K562 (cell line): Measurements from ENCODE around the gene SLC39A11. TPM values are rescaled to one million over a fixed set of nuclear protein-coding genes. Genes with fewer than 3 reads are reported as not detected.

ENCODE experiments used
- ATAC-seq: fragments of 200-7000 bp; cut with Tn5 transposase; 3 replicates; pipeline ENCODE4 v1.9.1; 2020; ENCODE audit warnings: moderate library complexity
- BruUV-seq: library from RNA; stranded (reverse); fragments of 400-500 nt; replicated peaks from 2 replicates; lab custom pipeline; 2021; lab: Mats Ljungman, UMichigan
- CTCF ChIA-PET: fragments of 300-600 bp; formaldehyde crosslinking; extraction: SDS; loops from one replicate; lab custom pipeline; 2021; ENCODE audit warnings: low intra/inter-chr PET ratio; lab: Yijun Ruan, JAX
- POLR2A ChIA-PET: fragments of 300-600, 350-650 bp; sonication (Branson Sonifier 250); formaldehyde crosslinking; extraction: SDS; loops from one replicate; lab custom pipeline; 2021; ENCODE audit warnings: antibody characterized with exemption, inconsistent platforms; lab: Yijun Ruan, JAX
- DNase-seq, 4 experiments: peaks; one replicate each; pipeline versions ENCODE4 v3.0.0 to v3.0.0-alpha.2; 2011 to 2018; ENCODE audit warnings: low spot score in 3 of 4, mixed read lengths in 3 of 4; ENCODE audit errors: extremely low read depth in 1 of 4
- FAIRE-seq: peaks from 2 replicates; lab custom pipeline; 2011; peaks lifted over from hg19 to GRCh38; lab: Jason Lieb, UNC
- H2AFZ ChIP-seq: 2 replicates; pipeline ENCODE4 v1.6.0; 2011; ENCODE audit warnings: low read depth, low read length, control low read depth, inconsistent platforms
- H3K27ac ChIP-seq: fragments of 200-600 bp; 3 replicates; pipeline ENCODE4 v1.8.0; 2011; ENCODE audit warnings: low read depth, mild to moderate bottlenecking, control low read depth, inconsistent platforms, low read length, moderate library complexity, mixed read lengths; ENCODE audit errors: extremely low read depth
- H3K27me3 ChIP-seq, 2 experiments: fragments of 300-600 bp in 1 of 2; 2 replicates in 1 of 2; 3 replicates in 1 of 2; pipeline versions ENCODE4 v1.6.0 to v1.8.0; 2011; ENCODE audit warnings: inconsistent platforms in 2 of 2, low read length in 2 of 2, mild to moderate bottlenecking in 1 of 2, mixed read lengths in 1 of 2, moderate library complexity in 1 of 2; ENCODE audit not compliant: control insufficient read depth in 2 of 2, insufficient read depth in 2 of 2
- H3K36me3 ChIP-seq: fragments of 300-600 bp; 3 replicates; pipeline ENCODE4 v1.8.0; 2011; ENCODE audit warnings: mild to moderate bottlenecking, low read length, inconsistent platforms; ENCODE audit not compliant: control insufficient read depth, insufficient read depth
- H3K4me1 ChIP-seq, 2 experiments: fragments of 200-600 bp in 1 of 2; replicated peaks in 1 of 2; 2 replicates in 1 of 2; 3 replicates in 1 of 2; pipeline versions ENCODE4 v1.5.1 to v1.8.0; 2011; ENCODE audit warnings: inconsistent platforms in 2 of 2, low read length in 2 of 2, mild to moderate bottlenecking in 1 of 2, mixed read lengths in 1 of 2, moderate library complexity in 1 of 2; ENCODE audit not compliant: control insufficient read depth in 2 of 2, insufficient read depth in 2 of 2
- H3K4me2 ChIP-seq: 2 replicates; pipeline ENCODE4 v1.6.1; 2011; ENCODE audit warnings: low read length, control low read depth, inconsistent platforms, mixed read lengths; ENCODE audit not compliant: insufficient read depth
- H3K4me3 ChIP-seq: fragments of 200-600 bp; sonication (generic), shearing (Covaris generic); 2 replicates; pipeline ENCODE4 v1.5.1; 2016; ENCODE audit warnings: control low read depth, inconsistent platforms
- H3K79me2 ChIP-seq: fragments of 200-600 bp; 3 replicates; pipeline ENCODE4 v1.8.0; 2011; ENCODE audit warnings: low read length, inconsistent platforms; ENCODE audit not compliant: control insufficient read depth, insufficient read depth
- H3K9ac ChIP-seq, 2 experiments: 2 replicates each; pipeline versions ENCODE4 v1.6.0 to v1.6.1; 2011; ENCODE audit warnings: low read depth in 2 of 2, low read length in 2 of 2, control low read depth in 1 of 2, inconsistent platforms in 1 of 2, mild to moderate bottlenecking in 1 of 2, mixed read lengths in 1 of 2; ENCODE audit not compliant: insufficient read depth in 1 of 2
- H3K9me1 ChIP-seq: one replicate; pipeline ENCODE4 v1.6.0; 2011; ENCODE audit warnings: inconsistent platforms, mild to moderate bottlenecking, low read length, moderate library complexity; ENCODE audit not compliant: control insufficient read depth, insufficient read depth
- H3K9me3 ChIP-seq: replicated peaks from 2 replicates; pipeline ENCODE4 v1.5.1; 2011; ENCODE audit warnings: low read depth, low read length, inconsistent platforms; ENCODE audit not compliant: control insufficient read depth, insufficient read depth
- H4K20me1 ChIP-seq: replicated peaks from 2 replicates; pipeline ENCODE4 v1.6.1; 2011; ENCODE audit warnings: low read length, inconsistent platforms, mixed read lengths; ENCODE audit not compliant: control insufficient read depth, insufficient read depth
- DIDO1 ChIP-seq: fragments of 450-650 bp; IDR thresholded peaks from 2 replicates; pipeline ENCODE4 v1.6.1; 2016; ENCODE audit warnings: low read depth, missing biosample characterization, missing genetic modification characterization
- ILF3 ChIP-seq: fragments of 450-650 bp; IDR thresholded peaks from 2 replicates; pipeline ENCODE4 v1.6.1; 2018; ENCODE audit warnings: antibody characterized with exemption, mild to moderate bottlenecking, moderate library complexity, borderline replicate concordance
- SMARCA5 ChIP-seq: fragments of 450-650 bp; IDR thresholded peaks from 2 replicates; pipeline ENCODE4 v1.6.1; 2016
- SP1 ChIP-seq: sonication (generic); formaldehyde crosslinking; IDR thresholded peaks from 2 replicates; pipeline ENCODE4 v1.8.1; 2022; ENCODE audit warnings: mild to moderate bottlenecking, missing genetic modification reagents
- ZNF583 ChIP-seq: fragments of 250-450 bp; sonication (Bioruptor Pico); IDR thresholded peaks from 2 replicates; pipeline ENCODE4 v1.4.0; 2020
- WGBS: fragments of 100-300 bp; shearing (Covaris generic); methylation state at CpG from one replicate; pipeline ENCODE4 v1.1.6; 2016; ENCODE audit warnings: low coverage, mixed read lengths; ENCODE audit not compliant: insufficient coverage; ENCODE audit errors: missing lambda C conversion rate; 5-methylcytosine and 5-hydroxymethylcytosine counted together
- in situ Hi-C: fragments of 300-500 bp; cut with MboI; formaldehyde crosslinking; loops from 4 replicates; pipeline ENCODE4 v1.15.0; 2018; ENCODE audit warnings: inconsistent platforms, mixed read lengths
- intact Hi-C: fragments of 100-400 bp; cut with micrococcal nuclease; formaldehyde crosslinking; loops from 2 replicates; pipeline ENCODE4 v1.14.2; 2022
- polyA plus RNA-seq, 8 experiments: library from polyadenylated mRNA; depleted of rRNA in 4 of 8; stranded (reverse) in 5 of 8; unstranded in 3 of 8; fragments of >200 nt; fragmentation: Nextera tagmentation in 2 of 8; fragmentation: Illumina TruSeq in 1 of 8; extraction: Ambion mirVana in 2 of 8; extraction: Trizol in 1 of 8; gene quantifications; 2 replicates each; pipeline versions ENCODE4 v1.2.1 to v1.2.3, GENCODE V29; 2011 to 2014; ENCODE audit warnings: inconsistent platforms in 1 of 8, missing spikeins in 1 of 8
- total RNA-seq, 7 experiments: library from RNA; depleted of rRNA in 6 of 7; stranded (reverse); fragments of >200 nt in 6 of 7; fragmentation: Illumina TruSeq in 2 of 7; extraction: Trizol in 2 of 7; gene quantifications; 2 replicates each; pipeline versions ENCODE4 v1.2.1 to v1.2.3, GENCODE V29; 2011 to 2021; ENCODE audit warnings: low replicate concordance in 1 of 7
- TF ChIP-seq, protein P1 (sequence below), 2 experiments: fragments of 450-650 bp; IDR thresholded peaks; 2 replicates each; pipeline ENCODE4 v1.6.1; 2018; ENCODE audit warnings: mild to moderate bottlenecking in 2 of 2, low read depth in 1 of 2; ENCODE audit not compliant: partially characterized antibody in 2 of 2
- TF ChIP-seq, protein P2 (sequence below): fragments of 250-450 bp; sonication (Bioruptor Pico); IDR thresholded peaks from 2 replicates; pipeline ENCODE4 v1.8.0; 2022; ENCODE audit warnings: inconsistent platforms
- TF ChIP-seq, protein P3 (sequence below): fragments of 450-650 bp; formaldehyde crosslinking; IDR thresholded peaks from 2 replicates; pipeline ENCODE4 v1.4.0; 2020; ENCODE audit warnings: mild to moderate bottlenecking, moderate library complexity

The SLC39A11 gene
- total and polyA plus RNA-seq, 9 of the 15 experiments (the other 6 are each of a cell fraction or from before 2014, with no cell fraction given) = 10.5 to 26.4 (median 13.4) TPM

DNA sequence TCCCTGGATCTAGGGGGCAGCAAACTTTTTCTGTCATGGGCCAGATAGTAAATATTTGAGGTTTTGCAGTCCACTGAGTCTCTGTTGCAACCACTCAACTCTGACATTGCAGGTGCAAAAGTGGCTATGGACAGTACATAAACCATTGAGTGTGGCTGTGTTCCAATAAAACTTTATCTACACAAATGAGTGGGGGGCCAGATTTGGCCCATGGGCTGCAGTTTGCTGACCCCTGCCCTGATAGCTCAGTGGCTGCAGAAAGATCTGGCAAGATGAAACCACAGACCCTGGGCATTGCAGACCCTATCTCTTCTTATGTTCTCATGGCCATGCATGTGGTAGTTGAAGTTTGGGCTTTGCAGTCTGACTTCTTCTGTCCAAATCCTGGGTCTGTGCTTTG is 440.5 kb downstream of the SLC39A11 start (continued):
- TF ChIP-seq, protein P1, sequence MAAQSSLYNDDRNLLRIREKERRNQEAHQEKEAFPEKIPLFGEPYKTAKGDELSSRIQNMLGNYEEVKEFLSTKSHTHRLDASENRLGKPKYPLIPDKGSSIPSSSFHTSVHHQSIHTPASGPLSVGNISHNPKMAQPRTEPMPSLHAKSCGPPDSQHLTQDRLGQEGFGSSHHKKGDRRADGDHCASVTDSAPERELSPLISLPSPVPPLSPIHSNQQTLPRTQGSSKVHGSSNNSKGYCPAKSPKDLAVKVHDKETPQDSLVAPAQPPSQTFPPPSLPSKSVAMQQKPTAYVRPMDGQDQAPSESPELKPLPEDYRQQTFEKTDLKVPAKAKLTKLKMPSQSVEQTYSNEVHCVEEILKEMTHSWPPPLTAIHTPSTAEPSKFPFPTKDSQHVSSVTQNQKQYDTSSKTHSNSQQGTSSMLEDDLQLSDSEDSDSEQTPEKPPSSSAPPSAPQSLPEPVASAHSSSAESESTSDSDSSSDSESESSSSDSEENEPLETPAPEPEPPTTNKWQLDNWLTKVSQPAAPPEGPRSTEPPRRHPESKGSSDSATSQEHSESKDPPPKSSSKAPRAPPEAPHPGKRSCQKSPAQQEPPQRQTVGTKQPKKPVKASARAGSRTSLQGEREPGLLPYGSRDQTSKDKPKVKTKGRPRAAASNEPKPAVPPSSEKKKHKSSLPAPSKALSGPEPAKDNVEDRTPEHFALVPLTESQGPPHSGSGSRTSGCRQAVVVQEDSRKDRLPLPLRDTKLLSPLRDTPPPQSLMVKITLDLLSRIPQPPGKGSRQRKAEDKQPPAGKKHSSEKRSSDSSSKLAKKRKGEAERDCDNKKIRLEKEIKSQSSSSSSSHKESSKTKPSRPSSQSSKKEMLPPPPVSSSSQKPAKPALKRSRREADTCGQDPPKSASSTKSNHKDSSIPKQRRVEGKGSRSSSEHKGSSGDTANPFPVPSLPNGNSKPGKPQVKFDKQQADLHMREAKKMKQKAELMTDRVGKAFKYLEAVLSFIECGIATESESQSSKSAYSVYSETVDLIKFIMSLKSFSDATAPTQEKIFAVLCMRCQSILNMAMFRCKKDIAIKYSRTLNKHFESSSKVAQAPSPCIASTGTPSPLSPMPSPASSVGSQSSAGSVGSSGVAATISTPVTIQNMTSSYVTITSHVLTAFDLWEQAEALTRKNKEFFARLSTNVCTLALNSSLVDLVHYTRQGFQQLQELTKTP (IDR thresholded peaks at IDR 0.05; ENCODE audit: low read depth in 1 of 2, partially characterized antibody in 2 of 2) = no peak
- TF ChIP-seq, all 486 proteins: peak for 1

DNA sequence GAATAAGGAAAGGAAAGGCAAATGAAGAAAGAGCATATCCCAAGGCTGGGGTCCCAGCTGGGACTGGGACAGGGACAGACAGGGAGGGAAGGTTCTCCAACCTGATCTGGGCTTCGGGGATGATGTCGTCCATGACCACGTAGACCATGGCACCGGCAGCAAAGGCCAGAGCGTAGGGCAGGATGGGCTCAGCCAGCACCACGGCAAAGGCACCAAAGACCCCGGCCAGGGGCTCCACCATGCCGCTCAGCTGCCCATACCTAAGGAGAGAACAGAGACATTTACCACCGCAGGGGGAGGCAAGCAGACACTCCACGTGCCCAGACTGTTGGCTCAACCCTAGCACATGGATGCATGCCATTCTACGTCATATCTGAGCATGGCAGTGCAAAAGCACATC is 443.8 kb downstream of the SLC39A11 start:
- Histone ChIP-seq H3K9me3 (no peaks in the 10 kb centered on the region), H3K36me3 (no peaks in the 10 kb centered on the region), H3K27ac (no peak overlapping the region), H4K20me1 (no peaks in the 10 kb centered on the region), H3K4me1 (no peaks in the 10 kb centered on the region), H3K79me2 (no peaks in the 10 kb centered on the region), H3K4me3 (no peak overlapping the region), H3K4me2 (no peak overlapping the region), H2AFZ (no peak overlapping the region), H3K27me3 (peaks cover 0 to 2% of the 10 kb centered on the region in 2 experiments; a peak in 2 of 5 replicates), H3K9ac (no peak overlapping the region), H3K9me1 (no peaks in the 10 kb centered on the region)
- TF ChIP-seq SP1 (CRISPR knock-in tag) = no peak
- no peak for TF ChIP-seq DIDO1 (tag)
- no peak for TF ChIP-seq ZNF583
- TF ChIP-seq, protein P2, sequence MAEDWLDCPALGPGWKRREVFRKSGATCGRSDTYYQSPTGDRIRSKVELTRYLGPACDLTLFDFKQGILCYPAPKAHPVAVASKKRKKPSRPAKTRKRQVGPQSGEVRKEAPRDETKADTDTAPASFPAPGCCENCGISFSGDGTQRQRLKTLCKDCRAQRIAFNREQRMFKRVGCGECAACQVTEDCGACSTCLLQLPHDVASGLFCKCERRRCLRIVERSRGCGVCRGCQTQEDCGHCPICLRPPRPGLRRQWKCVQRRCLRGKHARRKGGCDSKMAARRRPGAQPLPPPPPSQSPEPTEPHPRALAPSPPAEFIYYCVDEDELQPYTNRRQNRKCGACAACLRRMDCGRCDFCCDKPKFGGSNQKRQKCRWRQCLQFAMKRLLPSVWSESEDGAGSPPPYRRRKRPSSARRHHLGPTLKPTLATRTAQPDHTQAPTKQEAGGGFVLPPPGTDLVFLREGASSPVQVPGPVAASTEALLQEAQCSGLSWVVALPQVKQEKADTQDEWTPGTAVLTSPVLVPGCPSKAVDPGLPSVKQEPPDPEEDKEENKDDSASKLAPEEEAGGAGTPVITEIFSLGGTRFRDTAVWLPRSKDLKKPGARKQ (CRISPR knock-in tag) = no peak
- TF ChIP-seq, protein P3, sequence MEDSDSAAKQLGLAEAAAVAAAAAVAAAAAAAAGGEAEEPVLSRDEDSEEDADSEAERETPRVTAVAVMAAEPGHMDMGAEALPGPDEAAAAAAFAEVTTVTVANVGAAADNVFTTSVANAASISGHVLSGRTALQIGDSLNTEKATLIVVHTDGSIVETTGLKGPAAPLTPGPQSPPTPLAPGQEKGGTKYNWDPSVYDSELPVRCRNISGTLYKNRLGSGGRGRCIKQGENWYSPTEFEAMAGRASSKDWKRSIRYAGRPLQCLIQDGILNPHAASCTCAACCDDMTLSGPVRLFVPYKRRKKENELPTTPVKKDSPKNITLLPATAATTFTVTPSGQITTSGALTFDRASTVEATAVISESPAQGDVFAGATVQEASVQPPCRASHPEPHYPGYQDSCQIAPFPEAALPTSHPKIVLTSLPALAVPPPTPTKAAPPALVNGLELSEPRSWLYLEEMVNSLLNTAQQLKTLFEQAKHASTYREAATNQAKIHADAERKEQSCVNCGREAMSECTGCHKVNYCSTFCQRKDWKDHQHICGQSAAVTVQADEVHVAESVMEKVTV (CRISPR knock-in tag) = no peak
- TF ChIP-seq SMARCA5 = no peak
- TF ChIP-seq ILF3 = no peak
- BruUV-seq = no TSS peak
- in situ Hi-C loops = no loop called here
- ChIA-PET POLR2A (interaction anchor here (0.6 to 1.7 kb wide), 2 partner anchors 10 to 975 kb away, joined by 4 read pairs; no protein-coding TSS in a partner anchor), CTCF (no interaction called here)
- intact Hi-C loops = no loop called here
- DNase-seq = no peak
- FAIRE-seq = no peak
- WGBS = 44% methylated on average over 11 of the region's 11 CpGs
- no peak for ATAC-seq
